ENCODE measurements around the gene PEX14.

The PEX14 gene

GRCh38 chr1:10599194-10599861 lies 124.6 kb downstream of the PEX14 start:
- H3K36me3 ChIP-seq (ENCODE audit: insufficient read depth, insufficient read length, low read length): peaks cover 2% of the 10 kb centered on the region
- no peaks in the 10 kb centered on the region for H3K27me3 ChIP-seq (ENCODE audit: insufficient read depth, insufficient read length)
- no peaks in the 10 kb centered on the region for H3K9me3 ChIP-seq (ENCODE audit: insufficient read depth, low read length)
- no peak for DNase-seq (ENCODE audit: low read depth, low spot score)
- TF ChIP-seq ZNF274 (IDR thresholded peaks at IDR 0.05; ENCODE audit: low read depth, low read length) (no peak), YY1 (IDR thresholded peaks at IDR 0.05; ENCODE audit: insufficient read depth, insufficient read length) (no peak), SUZ12 (IDR thresholded peaks at IDR 0.05; ENCODE audit: extremely low read depth, insufficient read depth, insufficient read length) (no peak)
- no peak overlapping the region for H3K9ac ChIP-seq (ENCODE audit: insufficient read length, low read depth)
- no peak overlapping the region for H3K4me3 ChIP-seq (ENCODE audit: insufficient read length, low read depth)
- peaks cover 7% of the 10 kb centered on the region for H3K4me1 ChIP-seq (ENCODE audit: insufficient read depth, insufficient read length)

GRCh38 chr1:10601342-10602070 lies 126.8 kb downstream of the PEX14 start:
- Histone ChIP-seq H3K4me3 (ENCODE audit: insufficient read length, low read depth) (no peak overlapping the region), H3K27me3 (ENCODE audit: insufficient read depth, insufficient read length) (no peaks in the 10 kb centered on the region), H3K4me1 (ENCODE audit: insufficient read depth, insufficient read length) (peaks cover 7% of the 10 kb centered on the region), H3K9me3 (ENCODE audit: insufficient read depth, low read length) (no peaks in the 10 kb centered on the region), H3K36me3 (ENCODE audit: insufficient read depth, insufficient read length, low read length) (peaks cover 2% of the 10 kb centered on the region), H3K9ac (ENCODE audit: insufficient read length, low read depth) (no peak overlapping the region)
- DNase-seq (ENCODE audit: low read depth, low spot score): no peak
- TF ChIP-seq ZNF274 (IDR thresholded peaks at IDR 0.05; ENCODE audit: low read depth, low read length): no peak
- no peak for TF ChIP-seq SUZ12 (IDR thresholded peaks at IDR 0.05; ENCODE audit: extremely low read depth, insufficient read depth, insufficient read length)
- TF ChIP-seq YY1 (IDR thresholded peaks at IDR 0.05; ENCODE audit: insufficient read depth, insufficient read length): no peak

GRCh38 chr1:10602936-10603335 lies 128.2 kb downstream of the PEX14 start:
- no peak overlapping the region for H3K9ac ChIP-seq (ENCODE audit: insufficient read length, low read depth)
- H3K4me3 ChIP-seq (ENCODE audit: insufficient read length, low read depth): no peak overlapping the region
- H3K4me1 ChIP-seq (ENCODE audit: insufficient read depth, insufficient read length): peaks cover 3% of the 10 kb centered on the region
- no peaks in the 10 kb centered on the region for H3K27me3 ChIP-seq (ENCODE audit: insufficient read depth, insufficient read length)
- no peak for TF ChIP-seq ZNF274 (IDR thresholded peaks at IDR 0.05; ENCODE audit: low read depth, low read length)
- no peak for TF ChIP-seq SUZ12 (IDR thresholded peaks at IDR 0.05; ENCODE audit: extremely low read depth, insufficient read depth, insufficient read length)
- TF ChIP-seq YY1 (IDR thresholded peaks at IDR 0.05; ENCODE audit: insufficient read depth, insufficient read length): no peak
- no peak for DNase-seq (ENCODE audit: low read depth, low spot score)
- H3K36me3 ChIP-seq (ENCODE audit: insufficient read depth, insufficient read length, low read length): no peaks in the 10 kb centered on the region
- H3K9me3 ChIP-seq (ENCODE audit: insufficient read depth, low read length): no peaks in the 10 kb centered on the region

GRCh38 chr1:10604966-10605365 lies 130.2 kb downstream of the PEX14 start:
- no peak for TF ChIP-seq ZNF274 (IDR thresholded peaks at IDR 0.05; ENCODE audit: low read depth, low read length)
- no peak for TF ChIP-seq YY1 (IDR thresholded peaks at IDR 0.05; ENCODE audit: insufficient read depth, insufficient read length)
- no peak for TF ChIP-seq SUZ12 (IDR thresholded peaks at IDR 0.05; ENCODE audit: extremely low read depth, insufficient read depth, insufficient read length)
- H3K9me3 ChIP-seq (ENCODE audit: insufficient read depth, low read length): no peaks in the 10 kb centered on the region
- DNase-seq (ENCODE audit: low read depth, low spot score): no peak

GRCh38 chr1:10606064-10606463 lies 131.3 kb downstream of the PEX14 start:
- Histone ChIP-seq H3K9ac (ENCODE audit: insufficient read length, low read depth) (no peak overlapping the region), H3K9me3 (ENCODE audit: insufficient read depth, low read length) (no peaks in the 10 kb centered on the region), H3K4me3 (ENCODE audit: insufficient read length, low read depth) (no peak overlapping the region), H3K27me3 (ENCODE audit: insufficient read depth, insufficient read length) (no peaks in the 10 kb centered on the region), H3K4me1 (ENCODE audit: insufficient read depth, insufficient read length) (peaks cover 3% of the 10 kb centered on the region), H3K36me3 (ENCODE audit: insufficient read depth, insufficient read length, low read length) (no peaks in the 10 kb centered on the region)
- DNase-seq (ENCODE audit: low read depth, low spot score): no peak
- no peak for TF ChIP-seq SUZ12 (IDR thresholded peaks at IDR 0.05; ENCODE audit: extremely low read depth, insufficient read depth, insufficient read length)
- TF ChIP-seq YY1 (IDR thresholded peaks at IDR 0.05; ENCODE audit: insufficient read depth, insufficient read length): no peak
- no peak for TF ChIP-seq ZNF274 (IDR thresholded peaks at IDR 0.05; ENCODE audit: low read depth, low read length)

More at GRCh38 chr1:10604966-10605365, 130.2 kb downstream of the PEX14 start:
- Histone ChIP-seq H3K9ac (ENCODE audit: insufficient read length, low read depth) (no peak overlapping the region), H3K4me3 (ENCODE audit: insufficient read length, low read depth) (no peak overlapping the region), H3K36me3 (ENCODE audit: insufficient read depth, insufficient read length, low read length) (no peaks in the 10 kb centered on the region), H3K4me1 (ENCODE audit: insufficient read depth, insufficient read length) (peaks cover 3% of the 10 kb centered on the region), H3K27me3 (ENCODE audit: insufficient read depth, insufficient read length) (no peaks in the 10 kb centered on the region)

- Histone ChIP-seq H3K4me1 (ENCODE audit: insufficient read depth, insufficient read length) (no peaks in the 10 kb centered on the region), H3K9me3 (ENCODE audit: insufficient read depth, low read length) (no peaks in the 10 kb centered on the region), H3K27me3 (ENCODE audit: insufficient read depth, insufficient read length) (no peaks in the 10 kb centered on the region), H3K36me3 (ENCODE audit: insufficient read depth, insufficient read length, low read length) (no peaks in the 10 kb centered on the region), H3K9ac (ENCODE audit: insufficient read length, low read depth) (no peak overlapping the region), H3K4me3 (ENCODE audit: insufficient read length, low read depth) (no peak overlapping the region)
- TF ChIP-seq YY1 (IDR thresholded peaks at IDR 0.05; ENCODE audit: insufficient read depth, insufficient read length): no peak
- TF ChIP-seq ZNF274 (IDR thresholded peaks at IDR 0.05; ENCODE audit: low read depth, low read length): no peak
- TF ChIP-seq SUZ12 (IDR thresholded peaks at IDR 0.05; ENCODE audit: extremely low read depth, insufficient read depth, insufficient read length): no peak
- DNase-seq (ENCODE audit: low read depth, low spot score): no peak
Observed at GRCh38 chr1:10607228-10607627, 132.5 kb downstream of the PEX14 start.

- H3K27me3 ChIP-seq (ENCODE audit: insufficient read depth, insufficient read length): no peaks in the 10 kb centered on the region
- H3K9ac ChIP-seq (ENCODE audit: insufficient read length, low read depth): no peak overlapping the region
- no peak for DNase-seq (ENCODE audit: low read depth, low spot score)
- TF ChIP-seq ZNF274 (IDR thresholded peaks at IDR 0.05; ENCODE audit: low read depth, low read length): no peak
- TF ChIP-seq SUZ12 (IDR thresholded peaks at IDR 0.05; ENCODE audit: extremely low read depth, insufficient read depth, insufficient read length): no peak
- no peak for TF ChIP-seq YY1 (IDR thresholded peaks at IDR 0.05; ENCODE audit: insufficient read depth, insufficient read length)
- H3K36me3 ChIP-seq (ENCODE audit: insufficient read depth, insufficient read length, low read length): no peaks in the 10 kb centered on the region
- no peaks in the 10 kb centered on the region for H3K4me1 ChIP-seq (ENCODE audit: insufficient read depth, insufficient read length)
- H3K9me3 ChIP-seq (ENCODE audit: insufficient read depth, low read length): no peaks in the 10 kb centered on the region
- H3K4me3 ChIP-seq (ENCODE audit: insufficient read length, low read depth): no peak overlapping the region
Observed at GRCh38 chr1:10608690-10609089, 133.9 kb downstream of the PEX14 start.

Data from NT2/D1 (cell line).